Measurements from ENCODE around the gene MLXIP. TPM values are rescaled to one million over a fixed set of nuclear protein-coding genes. Genes with fewer than 3 reads are reported as not detected.

The MLXIP gene
- total RNA-seq, 2 experiments from 2014 or later = 27.5 to 44.7 TPM

- H2AFZ ChIP-seq (ENCODE audit: low read length) = no peak overlapping the region
- H3K4me3 ChIP-seq (ENCODE audit: low read depth, low read length, poor library complexity, severe bottlenecking) = no peak overlapping the region
- intact Hi-C loops (cut with micrococcal nuclease; ENCODE audit: unreplicated experiment) = no loop called here
- TF ChIP-seq EZH2phosphoT487 (IDR thresholded peaks at IDR 0.05; ENCODE audit: borderline replicate concordance, low read depth, low read length) (no peak), CTCF (conservative IDR thresholded peaks at IDR 0.05; ENCODE audit: low read length) (no peak)
- H3K9me2 ChIP-seq (ENCODE audit: insufficient read depth, low read length) = no peaks in the 10 kb centered on the region
- H3K4me2 ChIP-seq (ENCODE audit: low read length) = no peak overlapping the region
- BruUV-seq (replicated peaks) = no TSS peak
- CTCF ChIA-PET (ENCODE audit: unreplicated experiment) = no interaction called here
- POLR2A ChIA-PET = no interaction called here
- H3K9me3 ChIP-seq (ENCODE audit: low read length) = no peaks in the 10 kb centered on the region
- no peaks in the 10 kb centered on the region for H4K20me1 ChIP-seq (ENCODE audit: insufficient read depth, low read length)
- no peak for DNase-seq (ENCODE audit: low spot score)
- H3K4me1 ChIP-seq (ENCODE audit: insufficient read depth, low read length, poor library complexity, severe bottlenecking) = no peaks in the 10 kb centered on the region
- H3K79me2 ChIP-seq (ENCODE audit: insufficient read depth, low read depth, low read length) = no peaks in the 10 kb centered on the region
- H3K27ac ChIP-seq (ENCODE audit: low read depth, low read length, poor library complexity, severe bottlenecking) = no peak overlapping the region
- peaks cover 16% of the 10 kb centered on the region; the same call in 1 of the 2 replicates for H3K36me3 ChIP-seq (ENCODE audit: insufficient read depth, low read length)
These were observed 63.6 kb downstream of the MLXIP start for GRCh38 chr12:122141911-122142725.

GRCh38 chr12:122142857-122143256 lies 64.3 kb downstream of the MLXIP start:
- no peak for DNase-seq (ENCODE audit: low spot score)
- intact Hi-C loops (cut with micrococcal nuclease; ENCODE audit: unreplicated experiment) = no loop called here
- no peak overlapping the region for H3K4me2 ChIP-seq (ENCODE audit: low read length)
- no peaks in the 10 kb centered on the region for H3K79me2 ChIP-seq (ENCODE audit: insufficient read depth, low read depth, low read length)
- H3K4me1 ChIP-seq (ENCODE audit: insufficient read depth, low read length, poor library complexity, severe bottlenecking) = no peaks in the 10 kb centered on the region
- H3K9me2 ChIP-seq (ENCODE audit: insufficient read depth, low read length) = no peaks in the 10 kb centered on the region
- ChIA-PET CTCF (ENCODE audit: unreplicated experiment) (no interaction called here), POLR2A (no interaction called here)
- H3K27ac ChIP-seq (ENCODE audit: low read depth, low read length, poor library complexity, severe bottlenecking) = no peak overlapping the region
- no TSS peak for BruUV-seq (replicated peaks)
- no peaks in the 10 kb centered on the region for H4K20me1 ChIP-seq (ENCODE audit: insufficient read depth, low read length)
- TF ChIP-seq CTCF (conservative IDR thresholded peaks at IDR 0.05; ENCODE audit: low read length) = no peak
- TF ChIP-seq EZH2phosphoT487 (IDR thresholded peaks at IDR 0.05; ENCODE audit: borderline replicate concordance, low read depth, low read length) = no peak
- H2AFZ ChIP-seq (ENCODE audit: low read length) = no peak overlapping the region
- no peaks in the 10 kb centered on the region for H3K9me3 ChIP-seq (ENCODE audit: low read length)
- H3K36me3 ChIP-seq (ENCODE audit: insufficient read depth, low read length) = peaks cover 16% of the 10 kb centered on the region; the same call in 1 of the 2 replicates
- no peak overlapping the region for H3K4me3 ChIP-seq (ENCODE audit: low read depth, low read length, poor library complexity, severe bottlenecking)

GRCh38 chr12:122144885-122145284 lies 66.3 kb downstream of the MLXIP start:
- Histone ChIP-seq H2AFZ (ENCODE audit: low read length) (no peak overlapping the region), H4K20me1 (ENCODE audit: insufficient read depth, low read length) (no peaks in the 10 kb centered on the region), H3K4me3 (ENCODE audit: low read depth, low read length, poor library complexity, severe bottlenecking) (no peak overlapping the region), H3K79me2 (ENCODE audit: insufficient read depth, low read depth, low read length) (no peaks in the 10 kb centered on the region), H3K27ac (ENCODE audit: low read depth, low read length, poor library complexity, severe bottlenecking) (no peak overlapping the region), H3K9me3 (ENCODE audit: low read length) (no peaks in the 10 kb centered on the region), H3K36me3 (ENCODE audit: insufficient read depth, low read length) (peaks cover 16% of the 10 kb centered on the region; the same call in 1 of the 2 replicates), H3K9me2 (ENCODE audit: insufficient read depth, low read length) (no peaks in the 10 kb centered on the region), H3K4me1 (ENCODE audit: insufficient read depth, low read length, poor library complexity, severe bottlenecking) (no peaks in the 10 kb centered on the region), H3K4me2 (ENCODE audit: low read length) (no peak overlapping the region)
- ChIA-PET POLR2A (interaction anchor here (0.6 kb wide), 1 partner anchor 180 kb away, joined by 3 read pairs; no protein-coding TSS in a partner anchor), CTCF (ENCODE audit: unreplicated experiment) (no interaction called here)
- DNase-seq (ENCODE audit: low spot score) = no peak
- TF ChIP-seq EZH2phosphoT487 (IDR thresholded peaks at IDR 0.05; ENCODE audit: borderline replicate concordance, low read depth, low read length) (no peak), CTCF (conservative IDR thresholded peaks at IDR 0.05; ENCODE audit: low read length) (no peak)
- BruUV-seq (replicated peaks) = TSS peak; percentile 40
- intact Hi-C loops (cut with micrococcal nuclease; ENCODE audit: unreplicated experiment) = no loop called here

All from OCI-LY7 (cell line).